ENCODE data around the gene CPVL.

GRCh38 chr7:29008590-29008989 lies 137.7 kb downstream of the CPVL start:
- TF ChIP-seq CTCF (IDR thresholded peaks at IDR 0.05): no peak
- no peak for TF ChIP-seq EZH2 (IDR thresholded peaks at IDR 0.05)
- TF ChIP-seq EZH2phosphoT487 (IDR thresholded peaks at IDR 0.05): no peak

All from neural progenitor cell (in vitro differentiated cells).